BLaER1 treated with 17β-estradiol and CSF1 and Interleukin-3, amounts not matched to agents 10 nM and 100 nM (cell line): ENCODE measurements around the gene GRID2.

Source experiments
- H3K27ac ChIP-seq, 11 experiments: shearing (Covaris generic); formaldehyde crosslinking; 2 replicates each; pipeline ENCODE4 v1.8.1; 2022
- H3K27me3 ChIP-seq, 11 experiments: shearing (Covaris generic); formaldehyde crosslinking; 2 replicates each; pipeline ENCODE4 v1.8.1; 2022
- H3K36me3 ChIP-seq, 11 experiments: shearing (Covaris generic); formaldehyde crosslinking; 2 replicates each; pipeline ENCODE4 v1.8.1; 2022
- H3K4me1 ChIP-seq, 10 experiments: shearing (Covaris generic); formaldehyde crosslinking; 2 replicates each; pipeline ENCODE4 v1.8.1; 2022
- H3K4me2 ChIP-seq, 11 experiments: shearing (Covaris generic); formaldehyde crosslinking; 2 replicates each; pipeline ENCODE4 v1.8.1; 2022
- H3K4me3 ChIP-seq, 10 experiments: shearing (Covaris generic); formaldehyde crosslinking; 2 replicates each; pipeline ENCODE4 v1.8.1; 2022
- H3K9ac ChIP-seq, 11 experiments: shearing (Covaris generic); formaldehyde crosslinking; 2 replicates each; pipeline ENCODE4 v1.8.1; 2022
- H3K9me3 ChIP-seq, 11 experiments: shearing (Covaris generic); formaldehyde crosslinking; replicated peaks in 1 of 11; 2 replicates each; pipeline ENCODE4 v1.8.1; 2022
- H4K20me1 ChIP-seq, 11 experiments: shearing (Covaris generic); formaldehyde crosslinking; 2 replicates each; pipeline ENCODE4 v1.8.1; 2022
- Cebpa-rat ChIP-seq, 11 experiments: shearing (Covaris generic); IDR thresholded peaks; 2 replicates each; pipeline ENCODE4 v1.8.1; 2022

The GRID2 gene

DNA sequence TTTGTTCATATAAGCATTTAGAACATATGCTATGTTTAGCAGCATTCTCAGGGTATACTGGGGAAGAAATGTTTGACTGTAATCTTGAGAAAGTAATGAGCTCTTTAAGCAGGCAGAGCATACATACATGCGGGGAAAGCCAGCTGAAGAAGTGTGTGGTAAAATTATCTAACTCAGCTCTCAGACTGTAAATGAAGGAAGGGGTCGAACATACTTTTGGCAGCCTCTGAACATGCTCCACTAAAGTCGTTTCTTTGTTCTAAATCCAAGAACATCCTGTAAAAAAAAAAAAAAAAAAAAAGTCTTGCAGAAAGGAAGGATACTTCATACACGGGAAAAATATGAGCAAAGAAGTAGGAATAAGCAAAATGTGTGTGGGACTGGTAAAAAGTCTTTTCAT is 224.8 kb downstream of the GRID2 start:
- no peak overlapping the region for H3K4me2 ChIP-seq
- H3K9ac ChIP-seq = no peak overlapping the region
- no peak for TF ChIP-seq Cebpa-rat (IDR thresholded peaks at IDR 0.05)
- H3K27me3 ChIP-seq = no peaks in the 10 kb centered on the region
- no peaks in the 10 kb centered on the region for H3K9me3 ChIP-seq
- H3K4me3 ChIP-seq = no peak overlapping the region
- no peak overlapping the region for H3K27ac ChIP-seq
- no peaks in the 10 kb centered on the region for H3K36me3 ChIP-seq
- H3K4me1 ChIP-seq = no peaks in the 10 kb centered on the region
- no peaks in the 10 kb centered on the region for H4K20me1 ChIP-seq

DNA sequence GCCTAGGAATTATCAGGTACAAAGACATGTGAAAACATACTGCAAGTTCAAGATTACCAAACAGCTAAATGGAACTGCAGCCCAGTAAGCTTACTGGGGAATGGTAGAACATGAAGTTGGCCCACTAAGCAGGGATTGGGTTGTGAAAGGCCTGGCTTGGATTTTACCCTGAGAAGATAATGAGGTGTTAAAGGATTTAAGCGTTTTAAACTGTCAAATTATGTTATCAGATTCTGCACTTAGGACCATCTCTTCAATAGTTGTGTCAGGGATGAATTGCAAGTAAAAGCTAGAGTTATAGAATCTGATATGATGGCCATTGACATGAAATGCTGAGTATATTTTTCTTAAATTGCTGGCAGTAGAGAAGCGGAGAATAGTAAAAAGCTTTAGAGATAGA is 225.7 kb downstream of the GRID2 start:
- H3K9ac ChIP-seq = no peak overlapping the region
- H3K4me2 ChIP-seq = no peak overlapping the region
- H3K27me3 ChIP-seq = no peaks in the 10 kb centered on the region
- no peaks in the 10 kb centered on the region for H3K36me3 ChIP-seq
- H3K4me1 ChIP-seq = no peaks in the 10 kb centered on the region
- TF ChIP-seq Cebpa-rat (IDR thresholded peaks at IDR 0.05) = no peak
- H4K20me1 ChIP-seq = no peaks in the 10 kb centered on the region
- no peak overlapping the region for H3K4me3 ChIP-seq
- H3K27ac ChIP-seq = no peak overlapping the region
- H3K9me3 ChIP-seq = no peaks in the 10 kb centered on the region

DNA sequence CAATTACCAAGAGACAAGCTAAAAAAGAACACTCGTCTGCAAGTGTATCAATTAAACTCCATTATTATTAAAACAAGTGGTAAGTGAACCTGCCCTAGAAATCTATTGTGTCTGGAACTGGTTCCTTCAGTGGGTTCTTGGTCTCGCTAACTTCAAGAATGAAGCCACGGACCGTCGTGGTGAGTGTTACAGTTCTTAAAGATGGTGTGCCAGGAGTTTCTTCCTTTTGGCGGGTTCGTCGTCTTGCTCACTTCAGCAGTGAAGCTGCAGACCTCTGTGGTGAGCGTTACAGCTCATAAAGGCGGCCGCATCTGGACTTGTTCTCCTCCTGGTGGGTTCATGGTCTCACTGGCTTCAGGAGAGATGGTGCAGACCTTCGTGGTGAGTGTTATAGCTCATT is 231.8 kb downstream of the GRID2 start:
- no peak for TF ChIP-seq Cebpa-rat (IDR thresholded peaks at IDR 0.05)
- H3K27me3 ChIP-seq = no peaks in the 10 kb centered on the region
- no peak overlapping the region for H3K4me3 ChIP-seq

DNA sequence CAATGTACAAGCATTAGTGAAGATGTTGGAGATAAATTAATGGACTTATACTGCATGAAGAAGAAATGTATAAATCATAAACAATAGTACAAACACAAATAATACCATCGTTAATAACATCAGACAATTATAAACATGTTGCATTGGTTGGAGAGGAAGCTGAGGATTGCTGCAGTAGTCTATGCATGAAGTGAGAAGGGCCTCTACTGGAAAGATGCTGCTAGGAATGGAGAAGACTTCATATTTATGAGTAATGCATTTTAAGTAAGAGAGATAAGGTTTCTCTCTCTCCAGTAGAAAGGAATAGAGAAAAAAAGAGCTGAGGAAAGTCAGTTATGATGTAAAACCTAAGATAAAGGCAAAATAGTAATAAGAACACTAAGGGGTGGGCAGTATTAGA is 247.8 kb downstream of the GRID2 start:
- Histone ChIP-seq H3K27ac (no peak overlapping the region), H3K27me3 (no peaks in the 10 kb centered on the region), H3K9ac (no peak overlapping the region), H3K4me2 (no peak overlapping the region), H3K9me3 (no peaks in the 10 kb centered on the region), H3K36me3 (no peaks in the 10 kb centered on the region), H3K4me1 (no peaks in the 10 kb centered on the region), H3K4me3 (no peak overlapping the region), H4K20me1 (no peaks in the 10 kb centered on the region)
- no peak for TF ChIP-seq Cebpa-rat (IDR thresholded peaks at IDR 0.05)

More for the DNA sequence above, 231.8 kb downstream of the GRID2 start:
- H3K9me3 ChIP-seq = peaks cover 0 to 8% (median 2%) of the 10 kb centered on the region in 11 experiments; a peak in 3 of 22 replicates
- no peaks in the 10 kb centered on the region for H3K4me1 ChIP-seq
- no peaks in the 10 kb centered on the region for H4K20me1 ChIP-seq
- H3K27ac ChIP-seq = no peak overlapping the region
- no peak overlapping the region for H3K9ac ChIP-seq
- H3K36me3 ChIP-seq = no peaks in the 10 kb centered on the region
- H3K4me2 ChIP-seq = no peak overlapping the region

DNA sequence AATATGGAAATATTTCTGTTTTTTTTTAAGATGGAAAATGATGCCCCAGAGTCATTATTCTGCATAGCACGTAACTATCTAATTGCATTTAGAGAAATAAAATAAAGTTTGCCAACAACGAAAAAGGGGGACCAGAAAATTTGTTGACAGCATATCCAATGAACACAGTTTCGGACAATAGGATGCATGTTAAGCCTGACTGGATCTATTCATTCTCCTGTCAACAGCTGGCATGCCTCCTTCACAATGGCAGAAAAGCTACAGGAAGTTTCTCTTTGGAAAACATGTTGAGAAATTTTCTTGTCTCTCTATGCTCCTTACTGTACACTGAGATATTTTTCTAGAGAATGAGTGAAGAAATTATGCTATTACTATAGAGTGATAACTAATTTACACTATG is 262.5 kb downstream of the GRID2 start:
- H3K9ac ChIP-seq = no peak overlapping the region
- H3K27me3 ChIP-seq = no peaks in the 10 kb centered on the region
- no peak overlapping the region for H3K27ac ChIP-seq
- no peak overlapping the region for H3K4me3 ChIP-seq
- H3K9me3 ChIP-seq = no peaks in the 10 kb centered on the region
- no peaks in the 10 kb centered on the region for H3K4me1 ChIP-seq
- H4K20me1 ChIP-seq = no peaks in the 10 kb centered on the region
- H3K36me3 ChIP-seq = no peaks in the 10 kb centered on the region
- no peak for TF ChIP-seq Cebpa-rat (IDR thresholded peaks at IDR 0.05)
- H3K4me2 ChIP-seq = no peak overlapping the region

DNA sequence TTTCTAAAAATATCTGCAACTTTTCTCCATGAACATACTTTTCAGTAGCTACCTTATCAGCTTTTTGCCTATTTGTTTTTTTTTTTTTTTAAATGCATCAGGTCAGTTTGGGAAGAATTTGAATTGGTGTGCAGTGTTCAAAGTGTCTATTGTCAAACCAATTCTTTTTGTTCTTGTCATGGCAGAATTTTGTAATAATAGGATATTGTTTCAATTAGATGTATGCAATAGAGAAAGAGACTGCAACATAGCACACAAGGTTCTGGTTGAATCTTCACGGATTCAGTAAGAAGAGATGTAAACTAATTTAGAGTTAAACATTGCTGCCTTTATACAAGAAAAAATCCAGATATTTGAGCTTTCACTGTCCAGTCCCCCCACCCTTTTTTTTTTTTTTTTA is 277.1 kb downstream of the GRID2 start:
- no peak overlapping the region for H3K4me3 ChIP-seq
- H3K27me3 ChIP-seq = no peaks in the 10 kb centered on the region
- no peaks in the 10 kb centered on the region for H3K4me1 ChIP-seq
- H3K36me3 ChIP-seq = no peaks in the 10 kb centered on the region
- H3K4me2 ChIP-seq = no peak overlapping the region
- H3K9ac ChIP-seq = no peak overlapping the region
- no peak for TF ChIP-seq Cebpa-rat (IDR thresholded peaks at IDR 0.05)
- H3K9me3 ChIP-seq = peaks cover 0 to 4% (median 0%) of the 10 kb centered on the region in 11 experiments; a peak in 1 of 22 replicates
- no peak overlapping the region for H3K27ac ChIP-seq
- H4K20me1 ChIP-seq = no peaks in the 10 kb centered on the region

DNA sequence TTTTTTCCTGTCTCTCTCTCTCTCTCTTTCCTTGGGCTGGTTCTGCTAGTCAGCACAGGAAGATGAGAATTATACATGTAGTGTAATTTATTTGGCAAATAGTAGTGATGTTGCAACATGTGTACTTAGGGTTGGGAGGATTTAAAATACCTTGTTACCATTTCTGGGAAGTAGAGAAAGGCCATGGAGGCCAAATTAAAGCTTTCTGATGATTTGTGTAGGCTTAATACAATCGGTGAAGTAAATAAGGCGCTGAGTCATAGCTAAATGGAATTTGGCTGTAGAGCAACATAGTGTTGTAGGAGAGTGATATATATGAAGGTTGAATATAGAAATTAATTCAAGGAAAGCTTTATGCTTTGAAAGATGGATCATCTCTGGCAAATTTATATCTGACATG is 295.3 kb downstream of the GRID2 start:
- no peaks in the 10 kb centered on the region for H3K4me1 ChIP-seq
- H4K20me1 ChIP-seq = no peaks in the 10 kb centered on the region
- no peak overlapping the region for H3K27ac ChIP-seq
- H3K9ac ChIP-seq = no peak overlapping the region
- no peaks in the 10 kb centered on the region for H3K9me3 ChIP-seq
- H3K27me3 ChIP-seq = no peaks in the 10 kb centered on the region
- H3K4me2 ChIP-seq = no peak overlapping the region
- TF ChIP-seq Cebpa-rat (IDR thresholded peaks at IDR 0.05) = no peak
- H3K36me3 ChIP-seq = no peaks in the 10 kb centered on the region
- H3K4me3 ChIP-seq = no peak overlapping the region

DNA sequence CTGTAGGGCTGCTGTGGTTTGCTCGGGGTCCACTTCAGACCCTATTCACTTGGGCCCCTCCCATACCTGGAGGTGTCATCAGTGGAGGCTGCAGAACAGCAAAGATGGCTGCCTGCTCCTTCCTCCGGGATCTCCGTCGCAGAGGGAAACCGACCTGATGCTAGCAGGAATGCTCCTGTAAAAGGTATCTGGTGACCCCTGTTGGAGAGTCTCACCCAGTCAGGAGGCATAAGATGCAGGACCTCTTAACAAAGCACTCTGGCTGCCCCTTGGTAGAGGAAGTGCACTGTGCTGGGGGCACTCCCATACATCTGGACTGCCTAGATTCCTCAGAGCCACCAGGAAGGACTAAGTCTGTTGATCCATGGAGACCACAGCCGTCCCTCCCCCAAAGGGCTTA is 296.9 kb downstream of the GRID2 start:
- H3K9ac ChIP-seq = no peak overlapping the region
- H4K20me1 ChIP-seq = no peaks in the 10 kb centered on the region
- no peak overlapping the region for H3K27ac ChIP-seq
- TF ChIP-seq Cebpa-rat (IDR thresholded peaks at IDR 0.05) = no peak
- H3K9me3 ChIP-seq = no peaks in the 10 kb centered on the region
- no peaks in the 10 kb centered on the region for H3K36me3 ChIP-seq
- H3K4me1 ChIP-seq = no peaks in the 10 kb centered on the region
- no peak overlapping the region for H3K4me2 ChIP-seq
- H3K27me3 ChIP-seq = no peaks in the 10 kb centered on the region
- H3K4me3 ChIP-seq = no peak overlapping the region

DNA sequence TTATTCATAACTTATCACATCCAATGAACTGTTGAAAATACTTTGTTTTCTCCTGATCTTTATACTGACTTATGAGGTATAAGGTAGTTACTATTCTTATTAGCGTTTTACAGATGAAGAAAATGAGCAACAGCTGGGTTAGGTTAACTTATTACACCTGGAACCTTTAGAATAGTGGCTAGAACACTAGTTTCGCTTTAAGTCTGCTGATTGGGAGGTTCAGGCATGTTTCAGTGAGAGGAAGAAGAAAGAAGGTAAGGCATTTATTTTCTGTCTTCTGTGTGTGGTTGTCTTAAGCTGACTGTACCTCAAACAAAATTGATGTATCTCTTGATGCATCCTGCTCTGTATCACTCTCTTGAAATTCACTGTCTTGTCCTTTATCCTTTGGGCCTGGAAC is 302.5 kb downstream of the GRID2 start:
- no peaks in the 10 kb centered on the region for H4K20me1 ChIP-seq
- no peaks in the 10 kb centered on the region for H3K27me3 ChIP-seq
- H3K9me3 ChIP-seq = no peaks in the 10 kb centered on the region
- no peak overlapping the region for H3K9ac ChIP-seq
- H3K4me2 ChIP-seq = no peak overlapping the region
- no peaks in the 10 kb centered on the region for H3K36me3 ChIP-seq
- H3K4me1 ChIP-seq = no peaks in the 10 kb centered on the region
- no peak for TF ChIP-seq Cebpa-rat (IDR thresholded peaks at IDR 0.05)
- no peak overlapping the region for H3K27ac ChIP-seq
- H3K4me3 ChIP-seq = no peak overlapping the region

DNA sequence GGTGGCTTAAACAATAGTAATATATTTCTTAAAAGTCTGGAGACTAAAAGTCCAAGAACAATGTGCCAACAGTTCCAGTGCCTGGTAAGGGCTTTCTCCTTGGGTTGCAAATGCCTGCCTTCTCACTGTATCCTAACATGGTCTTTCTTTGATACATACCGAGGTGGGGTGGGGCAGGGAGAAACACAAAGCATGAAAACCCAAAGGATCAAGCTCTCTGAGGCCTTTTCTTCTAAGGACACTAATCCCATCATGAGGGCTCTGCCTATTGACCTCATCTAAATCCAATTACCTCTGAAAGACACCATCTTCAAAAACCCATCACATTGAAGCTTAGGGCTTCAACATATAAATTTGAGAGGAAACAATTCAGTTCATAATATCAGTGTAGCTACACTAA is 311.3 kb downstream of the GRID2 start:
- Histone ChIP-seq H3K4me3 (no peak overlapping the region), H3K27ac (no peak overlapping the region), H3K36me3 (no peaks in the 10 kb centered on the region), H3K9ac (no peak overlapping the region), H3K4me1 (no peaks in the 10 kb centered on the region), H3K9me3 (no peaks in the 10 kb centered on the region), H3K4me2 (no peak overlapping the region), H3K27me3 (no peaks in the 10 kb centered on the region), H4K20me1 (no peaks in the 10 kb centered on the region)
- TF ChIP-seq Cebpa-rat (IDR thresholded peaks at IDR 0.05) = no peak

DNA sequence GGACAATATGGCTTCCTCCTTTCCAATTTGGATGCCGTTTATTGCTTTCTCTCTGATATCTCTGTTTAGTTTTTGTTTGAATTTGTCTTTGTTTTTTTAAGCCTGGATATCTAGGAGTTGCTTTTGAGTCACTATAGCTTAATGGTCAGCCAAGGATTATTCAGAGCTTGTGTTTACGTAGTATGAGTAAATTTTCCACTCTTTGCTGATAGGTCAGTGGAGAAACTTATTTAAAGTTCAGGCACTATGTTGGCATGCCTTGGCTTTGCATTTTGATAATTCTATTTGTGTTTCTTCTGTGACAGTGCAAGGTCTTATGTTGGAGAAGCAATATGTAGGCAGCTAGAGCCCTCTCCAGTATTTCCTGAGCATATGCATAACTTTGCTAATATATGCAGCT is 315.2 kb downstream of the GRID2 start:
- no peaks in the 10 kb centered on the region for H3K4me1 ChIP-seq
- no peak overlapping the region for H3K27ac ChIP-seq
- no peak overlapping the region for H3K4me2 ChIP-seq
- no peak for TF ChIP-seq Cebpa-rat (IDR thresholded peaks at IDR 0.05)
- no peak overlapping the region for H3K4me3 ChIP-seq
- H3K27me3 ChIP-seq = no peaks in the 10 kb centered on the region
- no peak overlapping the region for H3K9ac ChIP-seq
- H4K20me1 ChIP-seq = no peaks in the 10 kb centered on the region
- no peaks in the 10 kb centered on the region for H3K9me3 ChIP-seq
- H3K36me3 ChIP-seq = no peaks in the 10 kb centered on the region
